Fibroblast of lung (primary cell): ENCODE results near the gene CUEDC1.

Source experiments
- CTCF ChIP-seq, 2 donors: IDR thresholded peaks in 1 of 2; conservative IDR thresholded peaks in 1 of 2; 1 replicate in 1 of 2; 2 replicates in 1 of 2; pipeline ENCODE4 v1.5.1; 2011 to 2012; ENCODE audit warnings: low read length in 2 of 2, control low read depth in 1 of 2, inconsistent platforms in 1 of 2, low read depth in 1 of 2, mild to moderate bottlenecking in 1 of 2
- EZH2 ChIP-seq: IDR thresholded peaks from 2 replicates; pipeline ENCODE4 v1.5.1; 2012; ENCODE audit warnings: low read length, control low read depth, mild to moderate bottlenecking; ENCODE audit errors: missing control alignments

GRCh38 chr17:57991537-57991936, 36.3 kb upstream of the CUEDC1 start:
- TF ChIP-seq CTCF (conservative IDR thresholded peaks at IDR 0.05 in 1 of 2, IDR thresholded peaks at IDR 0.05 in 1 of 2; ENCODE audit: low read depth in 1 of 2, low read length in 2 of 2) (no peak), EZH2 (no peak)
